22Rv1 (cell line): ENCODE measurements around the gene ARID3B.

Experiments used
- H3K27ac ChIP-seq: fragments of 450-650 bp; 2 replicates; pipeline ENCODE4 v1.5.1; 2017
- ZFX ChIP-seq: fragments of 450-650 bp; IDR thresholded peaks from 2 replicates; pipeline ENCODE4 v1.6.1; 2017; ENCODE audit warnings: antibody characterized with exemption, borderline replicate concordance
- TF ChIP-seq, protein P1 (sequence below): fragments of 450-650 bp; IDR thresholded peaks from 2 replicates; pipeline ENCODE4 v1.5.1; 2017; ENCODE audit warnings: mild to moderate bottlenecking

Gene ARID3B

DNA sequence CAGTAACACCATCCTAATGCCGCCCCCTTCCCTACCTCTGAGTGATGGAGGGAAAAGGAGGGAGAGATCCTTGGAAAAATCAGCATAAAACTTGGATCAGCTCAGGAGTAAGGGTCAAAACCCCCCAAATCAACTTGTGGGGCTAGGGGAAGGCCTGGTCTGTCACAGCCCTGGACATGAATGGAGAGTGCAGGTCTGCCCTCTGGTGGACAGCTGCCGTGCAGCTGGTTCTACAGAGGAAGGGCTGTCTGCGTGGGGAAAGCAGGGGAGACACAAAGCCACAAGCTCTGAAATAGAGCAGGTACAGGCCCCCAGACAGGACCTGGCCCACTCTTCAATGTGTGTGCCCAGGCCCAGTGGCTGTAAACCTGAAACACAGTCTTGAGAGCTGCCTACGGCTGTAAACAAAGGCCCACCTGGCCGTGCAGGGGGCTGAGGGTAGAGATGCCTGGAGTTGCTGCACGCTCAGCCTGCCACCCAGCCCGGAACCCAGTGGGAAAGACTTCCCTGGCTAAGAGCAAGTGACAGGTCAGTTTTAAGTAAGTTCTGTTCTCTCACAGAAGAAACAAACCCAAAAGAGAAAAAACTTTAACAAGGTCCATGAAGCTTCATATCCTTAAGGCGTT, 91.0 kb downstream of the ARID3B start:
- TF ChIP-seq ZFX, result no peak
- TF ChIP-seq, protein P1, sequence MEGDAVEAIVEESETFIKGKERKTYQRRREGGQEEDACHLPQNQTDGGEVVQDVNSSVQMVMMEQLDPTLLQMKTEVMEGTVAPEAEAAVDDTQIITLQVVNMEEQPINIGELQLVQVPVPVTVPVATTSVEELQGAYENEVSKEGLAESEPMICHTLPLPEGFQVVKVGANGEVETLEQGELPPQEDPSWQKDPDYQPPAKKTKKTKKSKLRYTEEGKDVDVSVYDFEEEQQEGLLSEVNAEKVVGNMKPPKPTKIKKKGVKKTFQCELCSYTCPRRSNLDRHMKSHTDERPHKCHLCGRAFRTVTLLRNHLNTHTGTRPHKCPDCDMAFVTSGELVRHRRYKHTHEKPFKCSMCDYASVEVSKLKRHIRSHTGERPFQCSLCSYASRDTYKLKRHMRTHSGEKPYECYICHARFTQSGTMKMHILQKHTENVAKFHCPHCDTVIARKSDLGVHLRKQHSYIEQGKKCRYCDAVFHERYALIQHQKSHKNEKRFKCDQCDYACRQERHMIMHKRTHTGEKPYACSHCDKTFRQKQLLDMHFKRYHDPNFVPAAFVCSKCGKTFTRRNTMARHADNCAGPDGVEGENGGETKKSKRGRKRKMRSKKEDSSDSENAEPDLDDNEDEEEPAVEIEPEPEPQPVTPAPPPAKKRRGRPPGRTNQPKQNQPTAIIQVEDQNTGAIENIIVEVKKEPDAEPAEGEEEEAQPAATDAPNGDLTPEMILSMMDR, result peak; percentile 93
- H3K27ac ChIP-seq, result peak overlapping the region; percentile 36

DNA sequence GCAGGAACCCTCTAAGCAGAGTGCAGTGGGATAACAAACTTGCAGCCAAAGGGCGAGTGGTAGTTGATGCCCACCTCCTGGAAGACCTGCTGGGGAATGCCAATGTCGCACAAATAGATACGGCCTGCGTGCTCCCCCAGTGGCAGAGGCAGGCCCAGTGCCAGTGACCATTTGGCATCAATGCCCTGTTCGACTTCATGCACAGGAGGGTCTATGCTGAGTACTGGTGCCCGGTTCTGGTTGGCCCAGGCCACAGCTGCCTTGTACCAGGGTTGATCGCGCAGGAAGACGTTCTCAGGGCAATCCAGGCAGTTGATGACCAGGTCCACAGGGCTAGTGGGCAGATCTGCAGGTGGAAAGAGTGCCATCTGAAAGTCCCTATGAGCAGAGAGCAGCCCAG, 91.6 kb downstream of the ARID3B start:
- TF ChIP-seq, protein P1, result no peak
- no peak for TF ChIP-seq ZFX
- peak overlapping the region; percentile 29 for H3K27ac ChIP-seq

- peak overlapping the region; percentile 29; the same call in 1 of the 2 replicates for H3K27ac ChIP-seq
- TF ChIP-seq, protein P1, result no peak
- no peak for TF ChIP-seq ZFX
Observed at GRCh38 chr15:74633781-74634180, 92.8 kb downstream of the ARID3B start.

DNA sequence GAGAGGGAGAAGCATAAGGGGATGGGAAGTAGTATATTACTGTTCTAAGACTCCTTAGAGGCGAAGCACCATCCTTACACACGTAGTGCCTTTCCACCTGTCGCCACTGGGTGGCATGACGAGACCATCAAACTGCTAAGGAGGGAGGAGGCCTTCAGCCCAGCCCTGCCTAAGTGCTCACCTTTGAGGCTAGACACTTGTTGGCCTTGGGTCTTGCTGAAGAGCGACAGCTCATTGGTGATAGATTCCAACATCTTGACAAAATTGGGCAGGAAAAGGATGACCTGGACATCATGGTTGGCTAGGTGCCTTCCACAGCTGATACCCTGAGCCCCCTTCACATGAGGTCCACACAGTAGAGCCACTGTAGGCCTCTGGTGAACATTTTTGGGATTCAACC, 94.2 kb downstream of the ARID3B start:
- peak overlapping the region; percentile 43 for H3K27ac ChIP-seq
- TF ChIP-seq ZFX, result no peak
- TF ChIP-seq, protein P1, result peak; percentile 85

- no peak for TF ChIP-seq ZFX
- TF ChIP-seq, protein P1, result no peak
- H3K27ac ChIP-seq, result peak overlapping the region; percentile 43
Observed at GRCh38 chr15:74636984-74637383, 96.0 kb downstream of the ARID3B start.

- peak overlapping the region; percentile 100 for H3K27ac ChIP-seq
- no peak for TF ChIP-seq ZFX
- TF ChIP-seq, protein P1, result no peak
Observed at GRCh38 chr15:74641151-74641550, 100.1 kb downstream of the ARID3B start.

DNA sequence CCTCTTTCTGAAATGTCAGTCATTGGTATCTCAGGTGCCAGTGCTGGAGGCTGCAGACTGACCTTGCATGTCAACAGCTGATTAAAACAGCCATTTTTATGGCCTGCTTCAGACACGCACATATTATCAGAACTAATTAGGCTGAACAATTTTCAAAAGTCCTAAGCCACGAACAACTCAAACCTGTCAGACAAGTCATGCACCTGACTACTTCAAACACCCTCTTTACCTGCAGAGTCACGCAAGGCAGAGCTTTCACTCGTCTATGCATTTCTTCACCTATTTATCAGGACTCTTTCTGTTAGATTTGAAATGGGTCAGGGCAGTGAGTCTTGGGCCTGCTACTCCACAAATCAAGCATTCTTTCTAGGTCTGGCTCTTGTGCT, 101.3 kb downstream of the ARID3B start:
- H3K27ac ChIP-seq, result peak overlapping the region; percentile 100
- TF ChIP-seq, protein P1, result no peak
- no peak for TF ChIP-seq ZFX
